WI38 (cell line): ENCODE results near the gene INVS.
"Not testable (repeated sequence)": the region's sequence is repeated elsewhere in the genome, so short reads cannot be mapped to it uniquely, and the experiment has no call there.

Source experiments
- H3K4me3 ChIP-seq: 2 replicates; pipeline ENCODE4 v1.5.1; 2011; ENCODE audit warnings: low read depth, mild to moderate bottlenecking, control low read depth, low read length
- TF ChIP-seq, protein P1 (sequence below): IDR thresholded peaks from 2 replicates; pipeline ENCODE4 v1.5.1; 2012; ENCODE audit warnings: low read depth, mild to moderate bottlenecking, control low read depth, low read length

Gene INVS

GRCh38 chr9:100074093-100074492 is 24.9 kb upstream of the INVS start:
- H3K4me3 ChIP-seq: no peak overlapping the region
- TF ChIP-seq, protein P1, sequence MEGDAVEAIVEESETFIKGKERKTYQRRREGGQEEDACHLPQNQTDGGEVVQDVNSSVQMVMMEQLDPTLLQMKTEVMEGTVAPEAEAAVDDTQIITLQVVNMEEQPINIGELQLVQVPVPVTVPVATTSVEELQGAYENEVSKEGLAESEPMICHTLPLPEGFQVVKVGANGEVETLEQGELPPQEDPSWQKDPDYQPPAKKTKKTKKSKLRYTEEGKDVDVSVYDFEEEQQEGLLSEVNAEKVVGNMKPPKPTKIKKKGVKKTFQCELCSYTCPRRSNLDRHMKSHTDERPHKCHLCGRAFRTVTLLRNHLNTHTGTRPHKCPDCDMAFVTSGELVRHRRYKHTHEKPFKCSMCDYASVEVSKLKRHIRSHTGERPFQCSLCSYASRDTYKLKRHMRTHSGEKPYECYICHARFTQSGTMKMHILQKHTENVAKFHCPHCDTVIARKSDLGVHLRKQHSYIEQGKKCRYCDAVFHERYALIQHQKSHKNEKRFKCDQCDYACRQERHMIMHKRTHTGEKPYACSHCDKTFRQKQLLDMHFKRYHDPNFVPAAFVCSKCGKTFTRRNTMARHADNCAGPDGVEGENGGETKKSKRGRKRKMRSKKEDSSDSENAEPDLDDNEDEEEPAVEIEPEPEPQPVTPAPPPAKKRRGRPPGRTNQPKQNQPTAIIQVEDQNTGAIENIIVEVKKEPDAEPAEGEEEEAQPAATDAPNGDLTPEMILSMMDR: no peak

DNA sequence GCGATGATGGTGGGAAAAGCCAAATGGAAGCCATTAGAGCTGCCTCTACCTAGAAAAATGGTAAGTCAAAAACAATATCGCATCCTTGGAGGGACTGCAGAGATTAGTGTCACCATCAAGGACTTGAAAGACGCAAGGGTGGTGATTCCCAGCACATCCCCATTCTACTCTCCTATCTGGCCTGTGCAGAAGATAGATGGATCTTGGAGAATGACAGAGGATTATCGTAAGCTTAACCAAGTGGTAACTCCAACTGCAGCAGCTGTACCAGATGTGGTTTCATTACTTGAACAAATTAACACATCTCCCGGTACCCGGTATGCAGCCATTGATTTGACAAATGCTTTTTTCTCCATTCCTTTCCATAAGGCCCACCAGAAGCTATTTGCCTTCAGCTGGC is 24.1 kb upstream of the INVS start:
- H3K4me3 ChIP-seq: no peak overlapping the region
- TF ChIP-seq, protein P1: no peak

- H3K4me3 ChIP-seq: not testable (repeated sequence)
Observed at GRCh38 chr9:100076256-100076655, 22.8 kb upstream of the INVS start.

DNA sequence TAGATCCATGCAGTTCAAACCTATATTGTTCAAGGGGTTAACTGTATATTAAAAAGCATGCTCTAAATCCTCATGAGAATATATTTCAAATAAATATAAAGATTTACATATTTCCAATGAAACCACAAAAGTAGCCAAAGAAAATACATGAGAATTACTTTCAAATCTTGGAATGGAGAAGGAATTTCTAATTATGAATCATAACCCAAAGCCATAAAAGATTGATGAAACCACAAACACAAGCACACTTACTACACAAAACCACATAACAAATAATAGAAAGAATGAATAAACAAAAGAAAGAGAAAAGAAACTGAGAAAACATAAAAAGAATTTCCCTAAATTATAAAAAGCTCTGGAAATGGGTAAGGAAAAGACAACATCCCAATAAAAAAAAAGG is 16.3 kb upstream of the INVS start:
- TF ChIP-seq, protein P1: no peak
- H3K4me3 ChIP-seq: no peak overlapping the region

DNA sequence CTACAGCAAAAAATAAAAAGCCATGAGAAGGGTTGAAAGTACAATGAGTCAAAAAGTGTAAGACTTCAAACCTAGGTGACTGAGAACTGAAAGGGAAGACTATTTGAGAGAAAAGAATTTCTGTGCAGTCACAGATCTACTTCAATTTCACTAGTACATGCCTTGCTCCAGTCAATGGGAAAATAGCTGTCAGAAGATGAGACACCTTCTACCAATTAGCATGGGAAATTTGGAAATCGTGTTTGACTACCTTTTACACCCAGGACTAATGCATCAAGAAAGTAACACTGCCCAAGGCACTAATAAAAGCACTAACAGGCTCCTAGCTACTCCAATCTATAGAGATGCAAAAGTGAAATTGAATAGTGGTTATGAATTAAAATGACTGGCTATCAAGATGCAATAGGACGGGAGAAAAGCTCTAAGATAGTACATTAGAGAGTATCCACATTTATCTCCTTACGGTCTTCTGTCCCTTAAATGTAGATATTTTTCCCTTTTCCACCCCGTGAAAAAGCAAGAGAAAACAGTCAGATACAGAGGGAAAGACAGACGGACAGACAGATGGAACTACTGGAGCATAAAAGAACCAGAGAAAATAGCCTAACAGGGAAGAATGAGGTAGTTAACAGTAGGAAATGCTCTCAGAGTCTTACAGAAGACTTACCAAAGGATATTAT is 15.5 kb upstream of the INVS start:
- TF ChIP-seq, protein P1: no peak
- H3K4me3 ChIP-seq: no peak overlapping the region

GRCh38 chr9:100084128-100084453 is 15.0 kb upstream of the INVS start:
- TF ChIP-seq, protein P1: no peak
- no peak overlapping the region for H3K4me3 ChIP-seq

GRCh38 chr9:100084734-100085133 is 14.3 kb upstream of the INVS start:
- TF ChIP-seq, protein P1: no peak
- no peak overlapping the region for H3K4me3 ChIP-seq

DNA sequence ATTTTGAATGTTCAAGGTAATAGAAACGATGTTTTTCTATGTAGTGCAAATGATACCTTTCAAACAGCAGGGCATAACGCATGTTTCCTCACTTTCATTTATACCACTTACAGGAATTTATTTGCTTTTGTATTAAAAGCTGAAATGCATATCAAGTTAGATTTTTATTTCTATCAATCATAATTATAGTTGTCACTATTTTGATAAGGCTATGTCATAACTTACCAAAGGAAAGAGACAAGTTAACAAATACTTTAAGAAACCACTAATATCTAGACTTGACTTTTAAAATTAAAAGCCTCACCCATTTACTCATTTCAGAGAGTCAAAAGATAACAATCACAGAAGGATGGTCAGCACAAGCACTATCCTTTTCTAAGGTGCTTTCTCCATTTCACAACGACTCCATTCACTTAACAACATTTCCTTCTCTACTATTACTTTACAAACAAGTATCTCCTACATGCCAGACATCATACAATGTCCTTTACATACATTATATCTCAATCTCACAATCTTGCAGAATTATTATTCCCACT is 12.9 kb upstream of the INVS start:
- no peak overlapping the region for H3K4me3 ChIP-seq
- TF ChIP-seq, protein P1: no peak
